HG03565 (cell line): Measurements from ENCODE around the gene PRDM4.

Experiments used
- ATAC-seq: cut with Tn5 transposase; IDR thresholded peaks from one replicate; pipeline ENCODE4 v1.9.1; 2021; ENCODE audit warnings: mild to moderate bottlenecking, moderate library complexity; ENCODE audit not compliant: unreplicated experiment

PRDM4 gene, protein sequence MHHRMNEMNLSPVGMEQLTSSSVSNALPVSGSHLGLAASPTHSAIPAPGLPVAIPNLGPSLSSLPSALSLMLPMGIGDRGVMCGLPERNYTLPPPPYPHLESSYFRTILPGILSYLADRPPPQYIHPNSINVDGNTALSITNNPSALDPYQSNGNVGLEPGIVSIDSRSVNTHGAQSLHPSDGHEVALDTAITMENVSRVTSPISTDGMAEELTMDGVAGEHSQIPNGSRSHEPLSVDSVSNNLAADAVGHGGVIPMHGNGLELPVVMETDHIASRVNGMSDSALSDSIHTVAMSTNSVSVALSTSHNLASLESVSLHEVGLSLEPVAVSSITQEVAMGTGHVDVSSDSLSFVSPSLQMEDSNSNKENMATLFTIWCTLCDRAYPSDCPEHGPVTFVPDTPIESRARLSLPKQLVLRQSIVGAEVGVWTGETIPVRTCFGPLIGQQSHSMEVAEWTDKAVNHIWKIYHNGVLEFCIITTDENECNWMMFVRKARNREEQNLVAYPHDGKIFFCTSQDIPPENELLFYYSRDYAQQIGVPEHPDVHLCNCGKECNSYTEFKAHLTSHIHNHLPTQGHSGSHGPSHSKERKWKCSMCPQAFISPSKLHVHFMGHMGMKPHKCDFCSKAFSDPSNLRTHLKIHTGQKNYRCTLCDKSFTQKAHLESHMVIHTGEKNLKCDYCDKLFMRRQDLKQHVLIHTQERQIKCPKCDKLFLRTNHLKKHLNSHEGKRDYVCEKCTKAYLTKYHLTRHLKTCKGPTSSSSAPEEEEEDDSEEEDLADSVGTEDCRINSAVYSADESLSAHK

DNA sequence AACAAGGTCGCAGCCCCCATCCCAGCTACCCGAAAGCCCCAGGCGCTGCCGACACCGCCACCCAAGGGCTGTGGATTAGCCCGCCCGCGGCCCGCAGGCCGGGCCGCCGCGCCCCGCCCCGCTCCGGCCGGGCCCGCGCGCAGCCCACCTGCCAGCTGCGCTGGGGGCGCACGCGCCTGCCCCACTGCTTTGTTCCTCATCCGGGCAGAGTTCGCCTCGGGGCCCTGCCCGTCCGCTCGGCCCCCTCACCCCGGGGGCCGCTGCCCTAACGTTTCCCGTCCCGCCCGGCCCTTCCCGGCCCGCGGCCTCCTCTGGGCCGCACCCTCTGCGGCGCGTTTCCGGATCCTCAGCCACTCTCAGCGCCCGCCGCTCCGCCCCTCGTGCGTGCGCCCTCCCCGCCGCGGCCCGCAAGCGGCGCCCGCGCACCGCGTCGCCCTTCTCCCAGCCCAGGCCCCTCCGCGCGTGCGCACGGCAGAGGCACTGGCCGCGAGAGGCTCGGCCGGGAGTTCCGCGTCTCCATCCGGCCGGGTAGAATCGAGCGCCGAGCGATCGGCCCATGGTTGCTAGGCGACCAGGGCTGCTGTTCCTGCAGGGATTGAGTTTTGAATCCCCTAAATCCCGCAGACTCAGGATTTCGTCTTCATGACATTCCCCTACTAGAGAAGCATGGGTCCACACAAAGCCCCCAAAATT is at the start of gene PRDM4:
PRDM4 (minus strand) TSS at position 329 of the 693 bp plus-strand sequence. CDS start 622 bp downstream, outside the sequence.
- peak; percentile 90 for ATAC-seq

DNA sequence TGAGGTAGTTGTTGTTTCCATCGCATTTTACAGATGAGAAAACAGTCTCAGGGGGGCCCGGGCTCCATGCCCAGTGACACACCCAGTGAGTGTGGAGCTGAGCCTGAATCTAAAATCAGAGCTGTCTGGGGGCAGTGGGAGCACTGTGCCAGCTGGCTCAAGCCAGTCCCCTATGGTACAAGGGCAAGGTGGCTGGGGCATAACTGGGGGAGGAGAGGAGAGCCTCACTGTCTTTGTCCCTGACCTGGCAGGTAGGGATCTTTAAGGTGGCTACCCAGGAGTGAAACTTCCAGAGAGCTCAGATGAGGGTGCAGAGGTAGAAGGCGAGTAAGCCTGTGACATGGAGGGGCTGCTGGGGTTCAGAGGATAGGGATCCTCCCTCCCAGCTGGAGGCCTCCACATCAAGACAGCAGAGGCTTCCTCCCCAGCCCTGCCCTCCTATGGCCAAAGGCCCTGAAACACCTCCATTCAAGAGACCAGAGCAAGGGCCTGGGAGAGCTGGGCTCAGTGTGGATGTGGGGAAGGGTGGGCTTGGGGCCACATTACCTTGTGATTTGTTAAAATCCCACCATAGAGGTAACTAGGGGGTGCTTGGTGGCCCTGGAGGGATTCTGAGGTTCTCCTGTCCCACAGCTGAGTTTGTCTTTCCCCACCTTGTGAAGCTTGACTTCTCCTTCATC is 46.7 kb upstream of the PRDM4 start:
- no peak for ATAC-seq

DNA sequence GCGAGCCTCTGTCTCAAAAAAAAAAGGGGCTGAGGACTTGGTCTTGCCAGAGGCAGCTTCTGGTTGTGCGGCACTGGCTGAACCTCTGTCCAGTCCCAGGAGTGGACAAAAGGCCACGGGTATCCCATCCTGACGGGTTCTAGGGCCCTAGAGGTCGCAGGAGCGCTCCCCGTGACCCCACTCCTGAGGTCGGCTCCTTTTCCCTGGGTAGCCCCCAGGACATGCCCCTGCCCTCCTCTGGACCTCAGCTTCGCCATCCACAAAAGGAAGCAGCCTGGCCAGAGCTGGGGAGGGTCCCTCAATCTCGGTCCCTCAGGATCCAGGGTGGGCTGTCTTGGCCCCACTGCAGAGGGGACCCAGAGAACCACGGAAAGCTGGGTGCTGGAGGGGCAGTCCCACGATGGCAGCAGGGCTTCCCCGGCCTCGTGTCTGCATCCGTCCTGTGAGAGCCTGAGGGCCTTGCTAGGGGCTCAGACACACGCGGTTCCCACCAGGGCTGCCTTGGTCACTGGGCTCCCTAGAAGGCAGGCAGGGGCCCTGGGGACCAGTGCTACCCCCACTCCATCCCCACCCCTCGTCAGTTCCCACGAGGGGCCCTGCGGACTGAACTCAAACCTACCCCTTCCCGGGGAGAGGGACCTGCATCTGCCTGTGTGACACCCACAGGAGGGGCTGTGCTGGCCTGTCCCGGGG is 44.7 kb upstream of the PRDM4 start:
- ATAC-seq = no peak

DNA sequence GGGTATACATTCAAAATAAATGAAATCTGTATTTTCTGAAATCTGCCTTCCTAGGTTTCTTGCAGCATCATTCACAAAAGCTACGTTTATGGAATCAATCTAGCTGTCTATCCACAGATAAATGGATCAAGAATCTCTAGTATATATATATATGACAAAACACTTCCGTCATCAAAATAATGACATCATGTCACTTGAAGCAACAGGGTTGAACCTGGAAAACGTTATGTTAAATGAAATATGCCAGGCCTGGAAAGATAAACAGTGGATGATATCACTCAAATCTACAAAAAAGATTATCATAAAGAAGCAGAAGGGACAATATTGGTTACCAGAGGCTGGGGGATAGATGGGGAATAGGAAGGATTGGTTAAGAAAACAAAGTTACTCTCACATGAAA is 42.2 kb upstream of the PRDM4 start:
- no peak for ATAC-seq

DNA sequence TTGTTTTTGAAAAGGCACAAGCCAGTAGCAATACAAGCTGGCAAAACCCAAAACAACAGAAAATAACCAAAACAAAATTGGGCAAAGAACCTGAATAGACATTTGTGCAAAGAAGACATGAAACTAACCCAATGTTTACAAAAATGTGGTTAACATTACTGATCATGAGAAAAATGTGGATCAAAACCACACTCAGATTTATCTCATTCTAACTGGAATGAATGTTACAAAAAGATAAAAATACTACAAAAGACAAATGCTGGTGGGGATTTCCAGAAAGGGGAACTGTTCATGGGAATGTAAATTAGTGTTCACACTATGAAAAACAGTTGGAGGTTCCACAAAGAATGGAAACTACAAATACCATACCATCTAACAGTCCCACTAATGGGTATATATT is 40.2 kb upstream of the PRDM4 start:
- no peak for ATAC-seq

DNA sequence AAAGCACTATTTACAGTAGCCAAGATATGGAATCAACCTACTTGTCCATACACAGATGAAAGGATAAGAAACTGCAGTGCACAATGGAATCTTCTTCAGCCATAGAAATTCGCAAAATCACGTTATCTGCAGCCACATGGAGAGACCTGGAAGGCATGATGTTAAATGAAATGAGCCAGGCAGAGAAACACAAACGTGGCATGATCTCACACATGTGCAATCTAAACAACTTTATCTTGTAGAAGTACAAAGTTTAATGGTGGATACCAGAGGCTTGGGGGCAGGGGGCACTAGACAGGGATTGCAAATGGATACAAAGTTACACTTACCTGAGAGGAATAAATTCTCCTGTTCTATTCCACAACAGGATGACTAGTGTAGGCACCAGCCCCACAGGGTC is 37.6 kb upstream of the PRDM4 start:
- ATAC-seq = no peak

DNA sequence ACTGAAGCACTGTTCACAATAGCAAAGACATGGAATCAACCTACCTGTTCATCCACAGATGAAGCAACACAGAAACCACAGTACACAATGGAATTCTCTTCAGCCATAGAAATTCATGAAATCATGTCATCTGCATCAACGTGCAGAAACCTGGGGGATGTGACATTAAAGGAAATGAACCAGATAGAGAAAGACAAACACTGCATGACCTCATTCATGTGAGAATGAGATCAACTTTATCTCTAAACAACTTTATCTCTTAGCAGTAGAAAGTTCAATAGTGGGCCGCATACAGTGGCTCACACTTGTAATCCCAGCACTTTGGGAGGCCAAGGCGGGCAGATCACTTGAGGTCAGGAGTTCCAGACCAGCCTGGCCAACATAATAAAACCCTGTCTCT is 33.5 kb upstream of the PRDM4 start:
- ATAC-seq = no peak

DNA sequence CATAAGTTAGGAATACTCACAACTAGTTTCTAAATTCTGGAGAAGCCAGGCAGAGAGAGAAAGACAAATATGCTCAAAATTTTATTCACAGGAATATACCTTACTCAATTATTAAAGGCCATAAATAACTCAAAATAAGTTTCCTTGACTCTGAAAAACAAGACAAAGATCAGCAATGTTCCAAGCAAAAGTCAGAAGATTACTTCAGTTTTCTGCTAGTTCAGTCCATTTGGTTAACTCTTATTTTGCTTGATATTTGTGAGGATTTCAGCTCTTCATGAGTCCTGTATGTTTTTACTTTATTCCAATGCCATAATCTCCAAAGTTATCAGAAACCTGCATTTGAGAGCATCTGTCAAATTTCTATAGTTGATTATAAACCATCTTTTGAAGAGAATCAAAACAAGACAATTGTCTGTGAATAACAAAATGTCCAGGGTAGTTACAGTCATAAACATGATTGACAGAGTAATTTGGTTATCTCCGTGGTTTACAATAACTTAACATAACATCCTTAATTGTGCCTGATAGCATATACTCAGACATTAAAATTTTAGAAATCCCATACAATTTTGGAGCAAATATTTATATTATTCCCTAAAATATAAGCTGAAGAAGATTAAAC is 30.6 kb upstream of the PRDM4 start:
- no peak for ATAC-seq

DNA sequence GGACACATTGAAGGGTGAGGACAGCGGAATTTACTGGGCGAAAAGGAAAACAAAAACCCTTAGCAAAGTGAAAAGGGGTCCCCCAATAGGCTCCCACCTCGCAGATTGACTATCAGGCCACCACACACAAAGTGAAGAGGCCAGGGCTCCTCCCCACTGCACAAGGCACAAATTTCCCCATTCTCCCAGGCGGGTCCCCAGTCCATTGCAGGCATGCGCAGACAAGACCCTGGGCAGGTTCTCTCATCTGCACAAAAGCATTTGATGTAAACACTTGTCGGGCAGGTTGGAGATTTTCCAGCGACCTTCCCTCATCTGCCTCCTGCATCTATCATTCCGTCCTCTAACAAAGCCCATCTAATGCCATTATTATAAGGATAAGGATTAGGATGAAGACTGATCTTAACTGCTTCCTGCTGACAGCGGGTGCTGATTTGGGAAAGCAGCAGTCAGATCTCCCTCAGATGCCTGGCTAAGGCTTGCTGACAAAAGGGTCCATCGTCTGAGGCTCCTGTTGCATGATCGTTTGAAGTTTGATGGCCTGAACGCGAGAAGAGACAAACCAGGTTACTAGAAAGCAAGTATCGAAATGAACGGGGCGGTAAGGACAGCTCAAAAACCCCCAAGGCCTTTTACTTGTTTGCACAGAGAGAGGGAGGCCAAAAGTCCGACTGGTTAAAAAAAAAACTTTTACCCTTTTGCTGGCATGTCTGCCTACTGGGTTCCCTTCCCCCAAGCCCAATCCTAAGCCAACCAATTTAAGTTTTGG is 27.9 kb upstream of the PRDM4 start:
- ATAC-seq = no peak

DNA sequence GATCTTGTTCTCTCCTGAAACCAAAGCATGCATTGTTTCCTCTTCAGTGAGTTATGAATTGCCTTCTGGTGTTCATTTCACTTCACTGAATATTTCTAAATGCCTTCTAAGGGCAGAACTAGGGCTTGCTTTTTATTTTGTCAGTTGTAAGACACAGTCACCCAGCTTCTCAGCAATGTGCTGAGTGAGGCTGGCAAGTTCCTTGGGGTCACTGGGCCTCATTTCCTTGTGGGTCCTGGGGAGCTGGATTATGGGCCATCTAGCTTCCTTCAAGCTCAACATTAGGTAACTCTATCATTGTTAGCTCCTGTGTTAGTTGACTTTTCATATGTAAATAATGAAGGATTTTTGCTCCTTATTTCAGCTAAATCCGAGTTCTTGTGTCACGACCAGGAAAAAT is 27.3 kb upstream of the PRDM4 start:
- no peak for ATAC-seq

DNA sequence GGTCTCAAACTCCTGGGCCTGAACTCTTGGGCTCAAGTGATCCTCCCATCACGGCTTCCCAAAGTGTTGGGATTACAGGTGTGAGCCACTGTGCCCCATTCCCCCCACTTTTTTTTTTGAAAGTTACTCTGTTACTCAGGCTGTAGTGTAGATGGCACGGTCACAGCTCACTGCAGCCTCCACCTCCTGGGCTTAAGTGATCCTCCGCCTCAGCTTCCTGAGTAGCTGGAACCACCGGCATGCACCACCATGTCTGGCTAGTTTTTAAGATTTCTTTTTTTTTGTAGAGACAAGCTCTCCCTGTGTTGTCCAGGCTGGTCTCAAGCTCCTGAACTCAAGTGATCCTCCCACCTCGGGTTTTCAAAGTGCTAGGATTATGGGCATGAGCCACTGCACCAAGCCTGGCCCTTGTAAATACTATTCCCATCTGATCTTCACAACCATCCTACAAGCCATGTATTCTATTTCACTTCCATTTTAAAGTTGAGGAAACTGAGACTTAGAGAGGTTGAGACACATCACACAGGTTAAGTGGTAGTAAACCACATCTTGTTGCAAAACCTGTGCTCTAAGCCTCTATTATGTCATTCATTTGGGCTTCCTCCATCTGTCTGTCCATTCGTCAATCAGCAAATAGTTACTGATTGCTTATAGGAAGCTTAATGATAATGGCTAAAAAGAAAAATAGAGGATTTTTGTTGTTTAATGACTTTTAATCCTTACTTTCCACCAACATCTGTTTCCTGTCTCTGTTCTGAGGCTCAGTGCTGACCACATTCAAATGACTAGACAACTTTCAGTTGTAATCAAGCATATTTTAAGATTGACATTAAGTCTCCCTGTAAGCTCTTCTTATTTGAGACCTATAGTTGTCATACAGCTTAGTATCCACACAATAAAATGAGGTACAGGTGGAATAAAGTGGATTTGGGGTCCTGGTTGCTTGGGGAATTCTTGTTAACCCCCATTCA is 22.8 kb upstream of the PRDM4 start:
- peak; percentile 61 for ATAC-seq

DNA sequence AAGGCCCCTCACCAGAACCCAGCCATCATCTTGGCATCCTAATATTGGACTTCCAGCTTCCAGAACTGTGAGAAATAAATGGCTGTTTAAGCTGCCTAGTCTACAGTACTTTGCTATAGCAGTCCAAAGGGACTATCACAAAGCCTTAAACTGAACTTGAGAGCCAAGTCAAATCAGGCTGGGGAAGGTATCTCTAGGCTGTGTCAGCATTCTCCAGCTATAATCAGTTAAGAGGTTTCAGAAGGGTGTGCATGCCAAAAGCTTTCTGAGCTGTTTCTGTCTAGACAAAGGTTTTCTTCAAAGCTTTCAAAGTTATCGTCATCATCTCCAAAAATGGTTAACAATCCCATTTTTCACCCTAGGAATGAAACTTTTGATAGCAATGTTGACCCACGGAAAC is 21.1 kb upstream of the PRDM4 start:
- ATAC-seq = no peak

DNA sequence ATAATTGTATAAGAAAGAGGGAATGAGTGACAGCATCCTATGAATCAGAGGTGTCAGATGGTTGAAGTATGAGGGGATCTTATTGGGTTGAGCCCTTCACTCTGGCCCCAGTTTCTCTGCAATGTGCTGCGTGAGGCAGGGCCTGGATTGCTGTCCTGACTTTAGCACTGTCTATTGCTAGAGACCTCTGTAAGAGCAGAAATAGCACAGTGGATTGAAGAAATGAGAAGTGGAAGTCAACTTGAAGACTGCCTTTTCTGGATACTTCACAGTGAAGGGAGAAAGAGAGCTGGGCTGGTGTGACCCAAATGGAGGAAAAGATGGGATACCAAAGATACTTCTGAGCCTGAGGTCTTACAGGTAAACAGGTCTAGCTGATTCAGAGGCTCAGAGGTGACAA is 19.4 kb upstream of the PRDM4 start:
- ATAC-seq = no peak

DNA sequence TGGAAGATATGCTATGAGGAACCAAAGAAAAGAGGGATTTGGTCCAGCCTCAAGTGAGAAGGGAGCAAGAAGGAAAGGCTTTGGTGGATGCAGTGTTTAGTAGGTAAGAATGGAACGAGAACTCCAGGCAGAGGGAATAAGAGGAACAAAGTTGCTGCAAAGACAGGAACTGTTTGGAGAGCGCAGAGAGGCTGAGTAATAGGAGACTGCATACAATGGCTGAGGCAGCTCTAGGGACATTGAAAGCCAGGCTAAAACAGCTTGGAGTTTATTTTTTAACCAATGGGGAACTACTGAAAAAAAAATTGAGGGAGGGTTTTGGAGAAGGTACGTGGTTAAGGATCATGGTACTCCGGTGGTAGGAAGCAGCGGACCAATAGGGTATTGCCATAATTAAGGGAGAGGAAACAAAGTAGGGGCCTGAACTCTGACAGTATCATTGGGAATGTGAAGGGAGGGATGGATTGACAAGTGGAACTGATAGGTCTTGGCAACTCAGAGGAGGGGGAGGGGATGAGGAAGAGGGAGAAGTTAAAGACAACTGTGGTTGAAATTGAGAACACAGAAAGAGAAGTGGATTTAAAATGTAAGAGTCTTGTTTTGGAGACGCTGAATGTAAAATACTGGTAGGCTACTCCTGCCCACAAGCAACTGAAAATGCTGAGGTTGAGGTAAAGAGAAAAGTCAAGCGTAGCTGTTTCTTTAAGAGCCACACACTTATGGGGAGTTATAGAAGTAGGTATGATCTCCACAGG is 18.3 kb upstream of the PRDM4 start:
- peak; percentile 43 for ATAC-seq

DNA sequence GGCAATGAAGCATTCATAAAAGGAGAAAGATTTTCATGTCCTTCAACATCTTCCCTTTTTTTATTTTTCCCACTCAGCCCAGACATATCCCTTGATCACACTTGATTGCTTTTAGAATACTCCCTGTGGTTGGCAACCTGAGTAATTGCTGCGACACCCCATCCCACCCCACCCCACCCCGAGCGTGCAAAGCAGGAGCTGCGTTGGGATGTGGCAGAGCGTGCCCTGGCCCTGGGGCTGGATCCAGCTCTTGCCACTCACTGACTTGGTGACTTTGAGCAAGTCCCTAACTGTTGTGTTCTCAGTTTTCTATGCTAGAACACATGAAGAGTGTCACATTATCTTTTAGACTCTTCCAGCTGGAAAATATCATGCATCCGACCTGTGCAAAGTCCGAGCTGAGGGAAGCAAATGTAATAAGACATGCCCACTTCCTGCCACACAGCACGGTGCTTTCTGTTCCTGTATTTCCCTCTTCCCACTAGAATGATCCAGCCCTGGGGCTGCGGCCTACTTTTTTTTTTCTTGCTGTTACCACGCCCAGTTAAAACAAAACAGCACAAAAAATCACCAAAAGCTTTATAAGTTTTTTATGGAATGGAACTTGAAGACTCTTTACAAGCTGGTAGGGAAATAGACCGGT is 17.6 kb upstream of the PRDM4 start:
- ATAC-seq = no peak

DNA sequence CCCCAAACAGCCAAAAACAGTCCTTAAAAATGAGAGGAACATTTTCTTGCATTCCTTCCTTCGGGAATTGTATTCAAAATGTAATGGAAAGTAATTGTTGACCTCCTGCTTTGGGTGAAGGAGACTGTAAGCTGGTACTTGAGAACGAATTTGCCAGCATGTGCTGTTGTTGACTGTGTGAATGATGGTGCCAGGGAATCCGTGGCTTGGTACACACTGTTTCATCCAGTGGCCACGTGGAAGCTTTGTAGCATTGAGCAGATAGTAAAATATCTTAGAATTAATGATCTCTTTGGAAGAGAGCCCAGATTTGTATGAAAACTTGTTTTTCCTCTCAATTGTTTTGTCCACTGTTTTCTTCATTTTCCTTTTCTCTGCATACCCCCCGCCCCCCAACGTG is 15.2 kb upstream of the PRDM4 start:
- ATAC-seq = no peak
